ENCODE results near the gene KRT6C. TPM values are rescaled to one million over a fixed set of nuclear protein-coding genes. Genes with fewer than 3 reads are reported as not detected.

KRT6C gene
- not detected for total RNA-seq
- not detected for polyA plus RNA-seq (ENCODE audit: insufficient read depth, low read depth, low replicate concordance)
- long read RNA-seq, donor 1 = 0 reads
- long read RNA-seq, donor 2 = 0 reads
- long read RNA-seq, donor 3 = 0 reads
- long read RNA-seq, donor 4 = 0 reads
- long read RNA-seq, donor 5 = 0 reads
- long read RNA-seq, donor 6 = 0 reads
- long read RNA-seq, donor 7 = 0 reads
- long read RNA-seq, donor 8 = 0 reads
- long read RNA-seq, donor 9 = 0 reads
- long read RNA-seq, donor 10 = 0 reads

- no peak for TF ChIP-seq CTCF (IDR thresholded peaks at IDR 0.05; ENCODE audit: borderline replicate concordance, extremely low read depth, insufficient read depth)
- Histone ChIP-seq H3K36me3 (ENCODE audit: control insufficient read depth in 2 of 3, insufficient read depth in 3 of 3, low read length in 3 of 3) (no peaks in the 10 kb centered on the region), H3K9ac (ENCODE audit: low read length in 3 of 3) (no peak within 1 kb of the TSS), H3K9me3 (ENCODE audit: control insufficient read depth in 2 of 3, insufficient read depth in 1 of 3, low read length in 3 of 3) (no peaks in the 10 kb centered on the region), H3K27me3 (ENCODE audit: control insufficient read depth, insufficient read depth, low read length) (no peaks in the 10 kb centered on the region), H3K27ac (ENCODE audit: low read depth in 2 of 2, low read length in 2 of 2) (no peak within 1 kb of the TSS), H3K4me3 (ENCODE audit: low read length in 3 of 3) (no peak within 1 kb of the TSS), H3K4me1 (ENCODE audit: control insufficient read depth in 2 of 3, insufficient read depth in 2 of 3, low read depth in 1 of 3, low read length in 3 of 3) (no peaks in the 10 kb centered on the region)
- intact Hi-C loops (cut with DNase I) = no loop called here
- DNase-seq (no peak), FAIRE-seq (no peak)
Measured at GRCh38 chr12:52473768-52474167, at the start of gene KRT6C. Gene KRT6C, minus strand, starts transcription at chr12:52473805. Its CDS starts 68 bp downstream, at chr12:52473737.

- intact Hi-C loops (cut with DNase I) = no loop called here
- Histone ChIP-seq H3K36me3 (ENCODE audit: control insufficient read depth in 2 of 3, insufficient read depth in 3 of 3, low read length in 3 of 3) (no peaks in the 10 kb centered on the region), H3K27ac (ENCODE audit: low read depth in 2 of 2, low read length in 2 of 2) (no peak overlapping the region), H3K9ac (ENCODE audit: low read length in 3 of 3) (no peak overlapping the region), H3K4me1 (ENCODE audit: control insufficient read depth in 2 of 3, insufficient read depth in 2 of 3, low read depth in 1 of 3, low read length in 3 of 3) (no peaks in the 10 kb centered on the region), H3K27me3 (ENCODE audit: control insufficient read depth, insufficient read depth, low read length) (no peaks in the 10 kb centered on the region), H3K4me3 (ENCODE audit: low read length in 3 of 3) (no peak overlapping the region), H3K9me3 (ENCODE audit: control insufficient read depth in 2 of 3, insufficient read depth in 1 of 3, low read length in 3 of 3) (no peaks in the 10 kb centered on the region)
- TF ChIP-seq CTCF (IDR thresholded peaks at IDR 0.05; ENCODE audit: borderline replicate concordance, extremely low read depth, insufficient read depth) = no peak
- FAIRE-seq (no peak), DNase-seq (peak in 1 of 5 donors; percentile 26)
Measured at GRCh38 chr12:52522346-52523011, 48.9 kb upstream of the KRT6C start.

GRCh38 chr12:52521568-52522266 lies 48.1 kb upstream of the KRT6C start:
- intact Hi-C loops (cut with DNase I) = no loop called here
- Histone ChIP-seq H3K9me3 (ENCODE audit: control insufficient read depth in 2 of 3, insufficient read depth in 1 of 3, low read length in 3 of 3) (no peaks in the 10 kb centered on the region), H3K36me3 (ENCODE audit: control insufficient read depth in 2 of 3, insufficient read depth in 3 of 3, low read length in 3 of 3) (no peaks in the 10 kb centered on the region), H3K27me3 (ENCODE audit: control insufficient read depth, insufficient read depth, low read length) (no peaks in the 10 kb centered on the region), H3K4me3 (ENCODE audit: low read length in 3 of 3) (no peak overlapping the region), H3K4me1 (ENCODE audit: control insufficient read depth in 2 of 3, insufficient read depth in 2 of 3, low read depth in 1 of 3, low read length in 3 of 3) (no peaks in the 10 kb centered on the region), H3K27ac (ENCODE audit: low read depth in 2 of 2, low read length in 2 of 2) (no peak overlapping the region), H3K9ac (ENCODE audit: low read length in 3 of 3) (no peak overlapping the region)
- FAIRE-seq = no peak
- TF ChIP-seq CTCF (IDR thresholded peaks at IDR 0.05; ENCODE audit: borderline replicate concordance, extremely low read depth, insufficient read depth) = no peak
- DNase-seq = peak in 1 of 5 donors; percentile 8

Data from kidney (tissue), 22 donors.